Stomach smooth muscle (tissue), 2 donors: ENCODE results near the gene TXK.

ENCODE experiments used
- H3K27ac ChIP-seq: one replicate; pipeline ENCODE4 v1.7.0; 2013; ENCODE audit warnings: mild to moderate bottlenecking, low read length, inconsistent platforms
- H3K27me3 ChIP-seq, 2 donors: one replicate each; pipeline ENCODE4 v1.7.0; 2013; ENCODE audit warnings: low read length in 2 of 2; ENCODE audit not compliant: insufficient read depth in 2 of 2, control insufficient read depth in 1 of 2
- H3K36me3 ChIP-seq, 2 donors: one replicate each; pipeline ENCODE4 v1.7.0; 2013; ENCODE audit warnings: low read length in 2 of 2; ENCODE audit not compliant: control insufficient read depth in 2 of 2, insufficient read depth in 2 of 2
- H3K4me1 ChIP-seq: one replicate; pipeline ENCODE4 v1.7.0; 2013; ENCODE audit warnings: low read length; ENCODE audit not compliant: control insufficient read depth, insufficient read depth
- H3K4me3 ChIP-seq, 2 donors: one replicate each; pipeline ENCODE4 v1.7.0; 2013; ENCODE audit warnings: low read length in 2 of 2
- H3K9ac ChIP-seq, 2 donors: one replicate each; pipeline ENCODE4 v1.7.0; 2013; ENCODE audit warnings: low read length in 2 of 2, mild to moderate bottlenecking in 1 of 2
- H3K9me3 ChIP-seq, 2 donors: one replicate each; pipeline ENCODE4 v1.7.0; 2013; ENCODE audit warnings: low read length in 2 of 2; ENCODE audit not compliant: control insufficient read depth in 2 of 2
- donor health status: healthy.
- donor health status: Pancreatic carcinoma.

TXK gene

GRCh38 chr4:48058617-48059530 lies 75.2 kb downstream of the TXK start:
- Histone ChIP-seq H3K36me3 (no peaks in the 10 kb centered on the region), H3K9ac (no peak overlapping the region), H3K27ac (no peak overlapping the region), H3K9me3 (no peaks in the 10 kb centered on the region), H3K4me3 (no peak overlapping the region), H3K4me1 (no peaks in the 10 kb centered on the region), H3K27me3 (no peaks in the 10 kb centered on the region)

- Histone ChIP-seq H3K27me3 (peaks cover 0 to 3% of the 10 kb centered on the region in 2 donors), H3K4me3 (no peak overlapping the region), H3K9me3 (no peaks in the 10 kb centered on the region), H3K4me1 (no peaks in the 10 kb centered on the region), H3K9ac (no peak overlapping the region), H3K36me3 (no peaks in the 10 kb centered on the region), H3K27ac (no peak overlapping the region)
These were observed 83.0 kb downstream of the TXK start for GRCh38 chr4:48051078-48051477.

- H3K9ac ChIP-seq: no peak overlapping the region
- H3K27me3 ChIP-seq: peaks cover 0 to 3% of the 10 kb centered on the region in 2 donors
- no peaks in the 10 kb centered on the region for H3K4me1 ChIP-seq
- H3K4me3 ChIP-seq: no peak overlapping the region
- H3K27ac ChIP-seq: no peak overlapping the region
- no peaks in the 10 kb centered on the region for H3K36me3 ChIP-seq
- H3K9me3 ChIP-seq: no peaks in the 10 kb centered on the region
These were observed 84.6 kb downstream of the TXK start for GRCh38 chr4:48049483-48049882.

GRCh38 chr4:48047896-48048295 lies 86.2 kb downstream of the TXK start:
- no peak overlapping the region for H3K4me3 ChIP-seq
- H3K27me3 ChIP-seq: peaks cover 0 to 3% of the 10 kb centered on the region in 2 donors
- no peak overlapping the region for H3K9ac ChIP-seq
- H3K36me3 ChIP-seq: no peaks in the 10 kb centered on the region
- no peak overlapping the region for H3K27ac ChIP-seq
- no peaks in the 10 kb centered on the region for H3K9me3 ChIP-seq
- H3K4me1 ChIP-seq: no peaks in the 10 kb centered on the region

- no peak overlapping the region for H3K9ac ChIP-seq
- H3K9me3 ChIP-seq: no peaks in the 10 kb centered on the region
- H3K27me3 ChIP-seq: peaks cover 0 to 3% of the 10 kb centered on the region in 2 donors
- H3K27ac ChIP-seq: no peak overlapping the region
- H3K36me3 ChIP-seq: no peaks in the 10 kb centered on the region
- no peaks in the 10 kb centered on the region for H3K4me1 ChIP-seq
- H3K4me3 ChIP-seq: no peak overlapping the region
These were observed 86.6 kb downstream of the TXK start for GRCh38 chr4:48047421-48047844.

GRCh38 chr4:48046059-48046458 lies 88.0 kb downstream of the TXK start:
- Histone ChIP-seq H3K36me3 (no peaks in the 10 kb centered on the region), H3K9ac (no peak overlapping the region), H3K27ac (no peak overlapping the region), H3K9me3 (no peaks in the 10 kb centered on the region), H3K27me3 (peaks cover 0 to 3% of the 10 kb centered on the region in 2 donors), H3K4me1 (no peaks in the 10 kb centered on the region), H3K4me3 (no peak overlapping the region)

GRCh38 chr4:48044298-48044697 lies 89.8 kb downstream of the TXK start:
- no peak overlapping the region for H3K4me3 ChIP-seq
- H3K9ac ChIP-seq: no peak overlapping the region
- no peak overlapping the region for H3K27ac ChIP-seq
- no peaks in the 10 kb centered on the region for H3K9me3 ChIP-seq
- H3K4me1 ChIP-seq: no peaks in the 10 kb centered on the region
- H3K27me3 ChIP-seq: peaks cover 0 to 3% of the 10 kb centered on the region in 2 donors
- H3K36me3 ChIP-seq: no peaks in the 10 kb centered on the region

- no peak overlapping the region for H3K27ac ChIP-seq
- no peak overlapping the region for H3K9ac ChIP-seq
- H3K27me3 ChIP-seq: peaks cover 0 to 3% of the 10 kb centered on the region in 2 donors
- H3K4me1 ChIP-seq: no peaks in the 10 kb centered on the region
- no peak overlapping the region for H3K4me3 ChIP-seq
- H3K9me3 ChIP-seq: no peaks in the 10 kb centered on the region
- no peaks in the 10 kb centered on the region for H3K36me3 ChIP-seq
These were observed 90.5 kb downstream of the TXK start for GRCh38 chr4:48043504-48043903.

- Histone ChIP-seq H3K27ac (no peak overlapping the region), H3K9me3 (no peaks in the 10 kb centered on the region), H3K27me3 (peaks cover 0 to 3% of the 10 kb centered on the region in 2 donors), H3K4me3 (no peak overlapping the region), H3K9ac (no peak overlapping the region), H3K36me3 (no peaks in the 10 kb centered on the region), H3K4me1 (no peaks in the 10 kb centered on the region)
These were observed 91.0 kb downstream of the TXK start for GRCh38 chr4:48042979-48043461.

GRCh38 chr4:48041535-48042137 lies 92.4 kb downstream of the TXK start:
- H3K27me3 ChIP-seq: no peaks in the 10 kb centered on the region
- no peak overlapping the region for H3K9ac ChIP-seq
- H3K27ac ChIP-seq: no peak overlapping the region
- H3K4me1 ChIP-seq: no peaks in the 10 kb centered on the region
- no peak overlapping the region for H3K4me3 ChIP-seq
- no peaks in the 10 kb centered on the region for H3K36me3 ChIP-seq
- H3K9me3 ChIP-seq: no peaks in the 10 kb centered on the region

- H3K9me3 ChIP-seq: no peaks in the 10 kb centered on the region
- no peaks in the 10 kb centered on the region for H3K36me3 ChIP-seq
- no peaks in the 10 kb centered on the region for H3K27me3 ChIP-seq
- no peaks in the 10 kb centered on the region for H3K4me1 ChIP-seq
- no peak overlapping the region for H3K4me3 ChIP-seq
- H3K9ac ChIP-seq: no peak overlapping the region
- no peak overlapping the region for H3K27ac ChIP-seq
These were observed 94.5 kb downstream of the TXK start for GRCh38 chr4:48039561-48039960.
